NT2/D1 (cell line): Measurements from ENCODE around the gene PGBD5.

Experiments
- SUZ12 ChIP-seq: IDR thresholded peaks from 2 replicates; pipeline ENCODE4 v1.6.1; 2011; ENCODE audit not compliant: insufficient read length, insufficient read depth; ENCODE audit errors: extremely low read depth
- YY1 ChIP-seq: IDR thresholded peaks from 2 replicates; pipeline ENCODE4 v1.6.1; 2011; ENCODE audit not compliant: insufficient read length, insufficient read depth
- ZNF274 ChIP-seq: IDR thresholded peaks from 2 replicates; pipeline ENCODE4 v1.6.1; 2011; ENCODE audit warnings: mild to moderate bottlenecking, low read depth, low read length

DNA sequence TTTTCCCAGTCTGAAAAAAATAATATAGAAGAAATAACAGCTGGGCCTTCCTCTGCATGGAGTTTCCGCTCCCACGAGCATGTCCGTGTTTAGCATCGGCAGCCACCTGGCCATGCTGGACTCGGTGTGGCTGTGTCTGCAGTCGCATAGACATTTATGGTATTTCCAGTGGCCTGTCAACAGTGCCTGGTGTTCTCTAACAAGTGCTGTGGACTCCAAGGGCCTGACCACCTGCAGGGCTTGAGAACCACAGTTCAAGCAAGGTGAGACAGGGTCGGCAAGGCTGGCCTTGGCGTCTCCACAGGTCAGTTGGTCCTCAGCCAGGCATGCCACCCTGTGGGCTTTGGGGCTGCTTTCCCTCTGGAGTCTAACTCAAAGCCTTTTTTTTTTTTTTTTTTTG lies 124.8 kb downstream of the PGBD5 start:
- TF ChIP-seq SUZ12: no peak
- TF ChIP-seq YY1: no peak
- no peak for TF ChIP-seq ZNF274
